Ovary (tissue), 9 donors: ENCODE results near the gene TMEM202. TPM values are rescaled to one million over a fixed set of nuclear protein-coding genes. Genes with fewer than 3 reads are reported as not detected.

Source experiments
- DNase-seq, 5 donors: peaks; one replicate each; pipeline ENCODE4 v3.0.0-alpha.2; 2019 to 2020
- H3K27ac ChIP-seq, 2 donors: fragments of 200-600 bp; one replicate each; pipeline versions ENCODE4 v1.5.1 to v1.8.0; 2019 to 2022
- H3K27me3 ChIP-seq: fragments of 200-600 bp; one replicate; pipeline ENCODE4 v1.8.0; 2022
- H3K36me3 ChIP-seq: fragments of 200-600 bp; sonication (generic); one replicate; pipeline ENCODE4 v1.5.1; 2019
- H3K4me1 ChIP-seq: one replicate; pipeline ENCODE4 v1.8.1; 2013; ENCODE audit warnings: mild to moderate bottlenecking, moderate library complexity; ENCODE audit not compliant: insufficient read depth
- H3K4me3 ChIP-seq: fragments of 200-600 bp; sonication (generic); one replicate; pipeline ENCODE4 v1.5.1; 2017
- H3K9me3 ChIP-seq, 2 donors: fragments of 200-600 bp in 1 of 2; sonication (generic) in 1 of 2; one replicate each; pipeline versions ENCODE4 v1.5.1 to v1.8.1; 2013 to 2019; ENCODE audit warnings: mild to moderate bottlenecking in 1 of 2, moderate library complexity in 1 of 2
- CTCF ChIP-seq, 3 donors: fragments of 450-650 bp in 2 of 3; fragments of 200-600 bp in 1 of 3; IDR thresholded peaks; one replicate each; pipeline versions ENCODE4 v1.5.1 to v1.8.0; 2016 to 2022; ENCODE audit warnings: antibody characterized with exemption in 3 of 3, mild to moderate bottlenecking in 1 of 3
- EP300 ChIP-seq: sonication (generic); formaldehyde crosslinking; IDR thresholded peaks from one replicate; pipeline ENCODE4 v1.6.1; 2017; ENCODE audit warnings: antibody characterized with exemption
- POLR2A ChIP-seq: fragments of 450-650 bp; IDR thresholded peaks from one replicate; pipeline ENCODE4 v1.6.1; 2017; ENCODE audit warnings: antibody characterized with exemption, mild to moderate bottlenecking, moderate library complexity
- WGBS, 3 donors: extraction: QIAGEN DNeasy Blood & Tissue Kit in 1 of 3; methylation state at CpG; one replicate each; pipeline versions ENCODE4 v1.1.5 to v1.1.7; 2013 to 2017; 5-methylcytosine and 5-hydroxymethylcytosine counted together
- intact Hi-C, 4 donors: fragments of 100-400 bp; cut with DNase I; formaldehyde crosslinking; loops; one replicate each; pipeline versions ENCODE4 v1.11.0 to v1.15.1; 2022 to 2023
- polyA plus RNA-seq, 2 donors: library from polyadenylated mRNA; stranded (reverse); fragments of 200-250 nt in 1 of 2; fragments of 350-450 nt in 1 of 2; fragmentation: Illumina TruSeq in 1 of 2; extraction: RNeasy Lipid Tissue Mini Kit (QIAGEN cat#74804) in 1 of 2; gene quantifications; one replicate each; pipeline ENCODE4 v1.2.3, GENCODE V29; 2013 to 2014
- total RNA-seq, 7 donors: library from RNA; depleted of rRNA in 2 of 7; stranded (reverse); fragments of >200 nt in 2 of 7; fragmentation: NEBNext Ultra II Directional in 3 of 7; extraction: Animal tissue kit (Norgen Biotek cat#: 25700) in 3 of 7; gene quantifications; one replicate each; pipeline versions ENCODE4 v1.1.0 to v1.2.4, GENCODE V29; 2016 to 2023
- donor health status: DM: no; HTN: no; CAD: no; lungs with moderate emphysema.
- donor health status: DM: no; HTN: no; CAD: no.
- donor health status: Bipolar disorder and iron deficiency.
- donor health status: DM: yes; HTN: yes; CAD: no.
- donor health status: DM: no; HTN: no; CAD: no.
- donor health status: DM: yes; HTN: yes; CAD: no.

Gene TMEM202
- total and polyA plus RNA-seq, 9 donors: not detected

GRCh38 chr15:72358650-72359171, 39.4 kb upstream of the TMEM202 start:
- Histone ChIP-seq H3K36me3 (no peaks in the 10 kb centered on the region), H3K4me1 (peaks cover 4% of the 10 kb centered on the region), H3K9me3 (no peaks in the 10 kb centered on the region), H3K27me3 (no peaks in the 10 kb centered on the region), H3K27ac (no peak overlapping the region), H3K4me3 (no peak overlapping the region)
- intact Hi-C loops: loop anchor here in 1 of 4 donors (10.0 kb wide), 1 partner anchor 144 kb away; no protein-coding TSS in a partner anchor
- DNase-seq: no peak
- no peak for TF ChIP-seq POLR2A
- TF ChIP-seq CTCF (IDR thresholded peaks at IDR 0.05): no peak
- no peak for TF ChIP-seq EP300
- WGBS, 3 donors: 47 to 48% (median 48%) methylated on average over 7 of the region's 7 CpGs

- 97 to 98% (median 98%) methylated on average over 1 of the region's 1 CpG for WGBS, 3 donors
- Histone ChIP-seq H3K4me1 (peaks cover 4% of the 10 kb centered on the region), H3K36me3 (no peaks in the 10 kb centered on the region), H3K9me3 (no peaks in the 10 kb centered on the region), H3K4me3 (no peak overlapping the region), H3K27me3 (no peaks in the 10 kb centered on the region), H3K27ac (no peak overlapping the region)
- TF ChIP-seq POLR2A: no peak
- TF ChIP-seq CTCF (IDR thresholded peaks at IDR 0.05): no peak
- no peak for TF ChIP-seq EP300
- no peak for DNase-seq
- intact Hi-C loops: no loop called here
Measured at GRCh38 chr15:72361176-72361575, 36.9 kb upstream of the TMEM202 start.

- WGBS, 3 donors: 94 to 98% (median 96%) methylated on average over 1 of the region's 1 CpG
Measured at GRCh38 chr15:72365844-72366243, 32.3 kb upstream of the TMEM202 start.

GRCh38 chr15:72368325-72368724, 29.8 kb upstream of the TMEM202 start:
- DNase-seq: no peak
- no peak for TF ChIP-seq POLR2A
- H3K27me3 ChIP-seq: no peaks in the 10 kb centered on the region
- no peaks in the 10 kb centered on the region for H3K9me3 ChIP-seq
- no peak overlapping the region for H3K27ac ChIP-seq
- H3K36me3 ChIP-seq: no peaks in the 10 kb centered on the region
- intact Hi-C loops: no loop called here
- no peak overlapping the region for H3K4me3 ChIP-seq
- no peaks in the 10 kb centered on the region for H3K4me1 ChIP-seq
- 86 to 93% (median 90%) methylated on average over 2 of the region's 2 CpGs for WGBS, 3 donors

More at GRCh38 chr15:72365844-72366243, 32.3 kb upstream of the TMEM202 start:
- Histone ChIP-seq H3K4me1 (no peaks in the 10 kb centered on the region), H3K9me3 (no peaks in the 10 kb centered on the region), H3K4me3 (no peak overlapping the region), H3K27me3 (no peaks in the 10 kb centered on the region), H3K27ac (no peak overlapping the region), H3K36me3 (no peaks in the 10 kb centered on the region)
- DNase-seq: no peak
- intact Hi-C loops: no loop called here
- TF ChIP-seq POLR2A (no peak), CTCF (IDR thresholded peaks at IDR 0.05) (no peak), EP300 (no peak)

GRCh38 chr15:72368899-72369298, 29.2 kb upstream of the TMEM202 start:
- intact Hi-C loops: no loop called here
- no peaks in the 10 kb centered on the region for H3K4me1 ChIP-seq
- TF ChIP-seq EP300: no peak
- TF ChIP-seq POLR2A: no peak
- no peak for TF ChIP-seq CTCF (IDR thresholded peaks at IDR 0.05)
- no peak for DNase-seq
- no peaks in the 10 kb centered on the region for H3K9me3 ChIP-seq
- no peaks in the 10 kb centered on the region for H3K27me3 ChIP-seq
- no peak overlapping the region for H3K4me3 ChIP-seq
- H3K36me3 ChIP-seq: no peaks in the 10 kb centered on the region
- H3K27ac ChIP-seq: no peak overlapping the region
- WGBS, 3 donors: 90 to 96% (median 91%) methylated on average over 2 of the region's 2 CpGs
